Parietal lobe (tissue), 1 donor: ENCODE data around the gene SNAP91. TPM values are rescaled to one million over a fixed set of nuclear protein-coding genes. Genes with fewer than 3 reads are reported as not detected.

Source experiments
- total RNA-seq: library from RNA; depleted of rRNA; stranded (reverse); fragments of >200 nt; gene quantifications from one replicate; pipeline ENCODE4 v1.2.3, GENCODE V29; 2014

The SNAP91 gene, protein sequence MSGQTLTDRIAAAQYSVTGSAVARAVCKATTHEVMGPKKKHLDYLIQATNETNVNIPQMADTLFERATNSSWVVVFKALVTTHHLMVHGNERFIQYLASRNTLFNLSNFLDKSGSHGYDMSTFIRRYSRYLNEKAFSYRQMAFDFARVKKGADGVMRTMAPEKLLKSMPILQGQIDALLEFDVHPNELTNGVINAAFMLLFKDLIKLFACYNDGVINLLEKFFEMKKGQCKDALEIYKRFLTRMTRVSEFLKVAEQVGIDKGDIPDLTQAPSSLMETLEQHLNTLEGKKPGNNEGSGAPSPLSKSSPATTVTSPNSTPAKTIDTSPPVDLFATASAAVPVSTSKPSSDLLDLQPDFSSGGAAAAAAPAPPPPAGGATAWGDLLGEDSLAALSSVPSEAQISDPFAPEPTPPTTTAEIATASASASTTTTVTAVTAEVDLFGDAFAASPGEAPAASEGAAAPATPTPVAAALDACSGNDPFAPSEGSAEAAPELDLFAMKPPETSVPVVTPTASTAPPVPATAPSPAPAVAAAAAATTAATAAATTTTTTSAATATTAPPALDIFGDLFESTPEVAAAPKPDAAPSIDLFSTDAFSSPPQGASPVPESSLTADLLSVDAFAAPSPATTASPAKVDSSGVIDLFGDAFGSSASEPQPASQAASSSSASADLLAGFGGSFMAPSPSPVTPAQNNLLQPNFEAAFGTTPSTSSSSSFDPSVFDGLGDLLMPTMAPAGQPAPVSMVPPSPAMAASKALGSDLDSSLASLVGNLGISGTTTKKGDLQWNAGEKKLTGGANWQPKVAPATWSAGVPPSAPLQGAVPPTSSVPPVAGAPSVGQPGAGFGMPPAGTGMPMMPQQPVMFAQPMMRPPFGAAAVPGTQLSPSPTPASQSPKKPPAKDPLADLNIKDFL
- total RNA-seq: 135 TPM

GRCh38 chr6:83708970-83709747 lies at the start of gene SNAP91:
TSS of gene SNAP91 (minus strand) at chr6:83709101. CDS start at chr6:83707927, 1,174 bp downstream.

DNA sequence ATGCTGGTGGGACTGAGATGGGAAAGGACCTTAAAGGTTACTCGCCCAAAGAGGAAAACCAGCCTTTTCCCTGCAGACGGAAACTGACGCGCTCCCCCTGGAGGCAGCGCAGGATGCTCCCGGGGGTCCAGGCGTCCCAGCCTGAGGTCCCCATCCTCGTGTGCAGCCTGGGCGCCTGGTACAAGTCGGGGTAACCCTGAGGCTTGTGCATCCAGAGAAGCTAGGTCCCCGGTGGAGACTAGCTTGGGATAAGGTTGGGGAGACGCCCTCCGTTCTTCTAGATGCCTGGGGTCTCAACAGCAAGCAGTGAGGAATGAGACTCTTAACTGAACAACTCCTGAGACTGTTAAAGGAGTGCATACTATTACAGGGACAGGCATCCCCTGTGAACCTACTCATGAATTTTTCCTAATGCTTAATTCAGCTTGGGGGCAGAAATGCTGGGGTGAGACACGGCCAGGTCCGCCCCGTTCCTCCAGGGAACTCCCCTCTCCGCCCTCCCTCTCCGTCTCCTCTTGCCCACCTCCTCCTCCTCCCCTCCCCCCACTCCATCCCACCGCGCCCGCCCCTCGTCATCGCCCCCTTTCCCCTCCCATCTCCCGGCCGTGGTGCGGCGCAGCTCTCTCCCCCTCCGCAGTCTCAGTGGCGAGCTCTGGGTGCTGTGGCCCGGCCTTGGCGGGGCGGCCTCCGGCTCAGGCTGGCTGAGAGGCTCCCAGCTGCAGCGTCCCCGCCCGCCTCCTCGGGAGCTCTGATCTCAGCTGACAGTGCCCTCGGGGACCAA lies 196.8 kb downstream of the SNAP91 start, which contains the start of gene PRSS35:
TSS of gene PRSS35 (plus strand) at position 634 of the 781 bp plus-strand sequence. CDS start 10,908 bp downstream, outside the sequence.

Other genes starting within 250 kb of the SNAP91 start
- gene PRSS35, start 196.6 kb downstream of the SNAP91 start, total RNA-seq: 2.5 TPM
- gene RIPPLY2, start 144.3 kb upstream of the SNAP91 start, total RNA-seq: 11.3 TPM
- gene CYB5R4, start 150.6 kb upstream of the SNAP91 start, total RNA-seq: 12.5 TPM